ENCODE data around the gene CARD18.
"Not testable (repeated sequence)": the region's sequence is repeated elsewhere in the genome, so short reads cannot be mapped to it uniquely, and the experiment has no call there.

Gene CARD18

GRCh38 chr11:105132716-105133511, 6.7 kb downstream of the CARD18 start:
- DNase-seq (ENCODE audit: low spot score): no peak

GRCh38 chr11:105130189-105130813, 9.3 kb downstream of the CARD18 start:
- DNase-seq (ENCODE audit: low spot score): no peak

GRCh38 chr11:105124756-105125155, 14.8 kb downstream of the CARD18 start:
- DNase-seq (ENCODE audit: low spot score): no peak

GRCh38 chr11:105111145-105111944, 28.2 kb downstream of the CARD18 start:
- no peak for DNase-seq (ENCODE audit: low spot score)

GRCh38 chr11:105110688-105111030, 28.9 kb downstream of the CARD18 start:
- no peak for DNase-seq (ENCODE audit: low spot score)

GRCh38 chr11:105109855-105110687, 29.5 kb downstream of the CARD18 start:
- no peak for DNase-seq (ENCODE audit: low spot score)

- DNase-seq (ENCODE audit: low spot score): no peak
These were observed 30.2 kb downstream of the CARD18 start for GRCh38 chr11:105109321-105109720.

GRCh38 chr11:105108247-105108646, 31.3 kb downstream of the CARD18 start:
- DNase-seq (ENCODE audit: low spot score): no peak

GRCh38 chr11:105107226-105107825, 32.2 kb downstream of the CARD18 start:
- DNase-seq (ENCODE audit: low spot score): not testable (repeated sequence)

- DNase-seq (ENCODE audit: low spot score): no peak
These were observed 33.4 kb downstream of the CARD18 start for GRCh38 chr11:105106140-105106539.

GRCh38 chr11:105104292-105104691, 35.3 kb downstream of the CARD18 start:
- no peak for DNase-seq (ENCODE audit: low spot score)

- DNase-seq (ENCODE audit: low spot score): no peak
These were observed 36.2 kb downstream of the CARD18 start for GRCh38 chr11:105103336-105103735.

GRCh38 chr11:105102079-105102581, 37.4 kb downstream of the CARD18 start:
- DNase-seq (ENCODE audit: low spot score): not testable (repeated sequence)

- DNase-seq (ENCODE audit: low spot score): no peak
These were observed 38.5 kb downstream of the CARD18 start for GRCh38 chr11:105100981-105101630.

GRCh38 chr11:105100206-105100605, 39.4 kb downstream of the CARD18 start:
- no peak for DNase-seq (ENCODE audit: low spot score)

- not testable (repeated sequence) for DNase-seq (ENCODE audit: low spot score)
These were observed 40.0 kb downstream of the CARD18 start for GRCh38 chr11:105099594-105099993.

- DNase-seq (ENCODE audit: low spot score): no peak
These were observed 47.0 kb downstream of the CARD18 start for GRCh38 chr11:105092256-105093239.
